HL-60 (cell line): ENCODE measurements around the gene RGS10.

Experiments used
- GABPA ChIP-seq: IDR thresholded peaks from 2 replicates; pipeline ENCODE4 v1.6.1; 2012; ENCODE audit warnings: low read depth
- POLR2AphosphoS5 ChIP-seq: IDR thresholded peaks from 2 replicates; pipeline ENCODE4 v1.6.1; 2012; ENCODE audit warnings: low read depth
- TF ChIP-seq, protein P1 (sequence below): IDR thresholded peaks from one replicate; pipeline ENCODE4 v1.5.1; 2011; ENCODE audit warnings: low read length, control low read depth, inconsistent platforms; ENCODE audit not compliant: insufficient read depth
- TF ChIP-seq, protein P2 (sequence below): IDR thresholded peaks from 2 replicates; pipeline ENCODE4 v1.6.1; 2012; ENCODE audit warnings: low read depth; ENCODE audit not compliant: insufficient replicate concordance

DNA sequence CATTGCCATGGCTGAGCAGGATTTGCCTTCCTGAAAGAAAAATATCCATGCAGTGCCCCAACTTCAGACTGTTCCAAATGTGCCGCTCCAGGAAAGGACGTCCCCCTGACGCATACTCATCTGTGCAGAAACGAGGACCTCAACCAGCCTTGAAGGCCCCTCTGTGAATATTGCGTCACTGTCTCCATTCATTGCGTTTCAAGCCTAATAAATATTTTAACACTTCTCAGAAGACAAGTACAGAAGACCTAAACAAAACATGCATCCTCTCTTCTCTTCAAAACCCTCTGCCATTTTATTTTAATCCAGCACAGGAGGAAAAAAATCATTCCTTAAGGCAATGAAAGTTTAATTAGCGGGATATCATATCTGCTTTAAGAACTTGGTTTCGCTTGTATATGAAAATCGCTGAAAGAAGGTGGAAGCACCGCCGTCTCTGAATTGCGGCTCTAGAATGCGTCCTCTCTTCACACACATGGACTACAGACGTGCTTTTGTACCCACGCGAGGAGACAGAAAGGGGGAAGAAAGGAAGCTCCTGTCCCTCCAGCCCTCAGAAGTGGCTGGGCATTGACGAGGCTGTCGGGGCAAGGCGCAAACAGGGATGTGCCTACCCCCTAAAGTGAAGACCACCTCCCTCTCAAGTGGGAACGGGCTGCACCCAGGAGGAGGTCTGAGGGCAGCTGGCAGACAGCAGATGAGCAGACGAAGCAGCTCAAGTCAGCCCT is 36.8 kb downstream of the RGS10 start:
- TF ChIP-seq, protein P1, sequence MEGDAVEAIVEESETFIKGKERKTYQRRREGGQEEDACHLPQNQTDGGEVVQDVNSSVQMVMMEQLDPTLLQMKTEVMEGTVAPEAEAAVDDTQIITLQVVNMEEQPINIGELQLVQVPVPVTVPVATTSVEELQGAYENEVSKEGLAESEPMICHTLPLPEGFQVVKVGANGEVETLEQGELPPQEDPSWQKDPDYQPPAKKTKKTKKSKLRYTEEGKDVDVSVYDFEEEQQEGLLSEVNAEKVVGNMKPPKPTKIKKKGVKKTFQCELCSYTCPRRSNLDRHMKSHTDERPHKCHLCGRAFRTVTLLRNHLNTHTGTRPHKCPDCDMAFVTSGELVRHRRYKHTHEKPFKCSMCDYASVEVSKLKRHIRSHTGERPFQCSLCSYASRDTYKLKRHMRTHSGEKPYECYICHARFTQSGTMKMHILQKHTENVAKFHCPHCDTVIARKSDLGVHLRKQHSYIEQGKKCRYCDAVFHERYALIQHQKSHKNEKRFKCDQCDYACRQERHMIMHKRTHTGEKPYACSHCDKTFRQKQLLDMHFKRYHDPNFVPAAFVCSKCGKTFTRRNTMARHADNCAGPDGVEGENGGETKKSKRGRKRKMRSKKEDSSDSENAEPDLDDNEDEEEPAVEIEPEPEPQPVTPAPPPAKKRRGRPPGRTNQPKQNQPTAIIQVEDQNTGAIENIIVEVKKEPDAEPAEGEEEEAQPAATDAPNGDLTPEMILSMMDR: no peak
- TF ChIP-seq POLR2AphosphoS5 (no peak), GABPA (no peak)
- TF ChIP-seq, protein P2, sequence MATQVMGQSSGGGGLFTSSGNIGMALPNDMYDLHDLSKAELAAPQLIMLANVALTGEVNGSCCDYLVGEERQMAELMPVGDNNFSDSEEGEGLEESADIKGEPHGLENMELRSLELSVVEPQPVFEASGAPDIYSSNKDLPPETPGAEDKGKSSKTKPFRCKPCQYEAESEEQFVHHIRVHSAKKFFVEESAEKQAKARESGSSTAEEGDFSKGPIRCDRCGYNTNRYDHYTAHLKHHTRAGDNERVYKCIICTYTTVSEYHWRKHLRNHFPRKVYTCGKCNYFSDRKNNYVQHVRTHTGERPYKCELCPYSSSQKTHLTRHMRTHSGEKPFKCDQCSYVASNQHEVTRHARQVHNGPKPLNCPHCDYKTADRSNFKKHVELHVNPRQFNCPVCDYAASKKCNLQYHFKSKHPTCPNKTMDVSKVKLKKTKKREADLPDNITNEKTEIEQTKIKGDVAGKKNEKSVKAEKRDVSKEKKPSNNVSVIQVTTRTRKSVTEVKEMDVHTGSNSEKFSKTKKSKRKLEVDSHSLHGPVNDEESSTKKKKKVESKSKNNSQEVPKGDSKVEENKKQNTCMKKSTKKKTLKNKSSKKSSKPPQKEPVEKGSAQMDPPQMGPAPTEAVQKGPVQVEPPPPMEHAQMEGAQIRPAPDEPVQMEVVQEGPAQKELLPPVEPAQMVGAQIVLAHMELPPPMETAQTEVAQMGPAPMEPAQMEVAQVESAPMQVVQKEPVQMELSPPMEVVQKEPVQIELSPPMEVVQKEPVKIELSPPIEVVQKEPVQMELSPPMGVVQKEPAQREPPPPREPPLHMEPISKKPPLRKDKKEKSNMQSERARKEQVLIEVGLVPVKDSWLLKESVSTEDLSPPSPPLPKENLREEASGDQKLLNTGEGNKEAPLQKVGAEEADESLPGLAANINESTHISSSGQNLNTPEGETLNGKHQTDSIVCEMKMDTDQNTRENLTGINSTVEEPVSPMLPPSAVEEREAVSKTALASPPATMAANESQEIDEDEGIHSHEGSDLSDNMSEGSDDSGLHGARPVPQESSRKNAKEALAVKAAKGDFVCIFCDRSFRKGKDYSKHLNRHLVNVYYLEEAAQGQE: no peak
